Suppressor macrophage treated with lipopolysaccharide for 4 hours (primary cell): ENCODE data around the gene NCF4.
A peak's percentile ranks its signal among the peaks of the same experiment; 100 is the strongest.

ENCODE experiments used
- DNase-seq: peaks from one replicate; pipeline ENCODE4 v3.0.0-alpha.2; 2020

NCF4 gene

DNA sequence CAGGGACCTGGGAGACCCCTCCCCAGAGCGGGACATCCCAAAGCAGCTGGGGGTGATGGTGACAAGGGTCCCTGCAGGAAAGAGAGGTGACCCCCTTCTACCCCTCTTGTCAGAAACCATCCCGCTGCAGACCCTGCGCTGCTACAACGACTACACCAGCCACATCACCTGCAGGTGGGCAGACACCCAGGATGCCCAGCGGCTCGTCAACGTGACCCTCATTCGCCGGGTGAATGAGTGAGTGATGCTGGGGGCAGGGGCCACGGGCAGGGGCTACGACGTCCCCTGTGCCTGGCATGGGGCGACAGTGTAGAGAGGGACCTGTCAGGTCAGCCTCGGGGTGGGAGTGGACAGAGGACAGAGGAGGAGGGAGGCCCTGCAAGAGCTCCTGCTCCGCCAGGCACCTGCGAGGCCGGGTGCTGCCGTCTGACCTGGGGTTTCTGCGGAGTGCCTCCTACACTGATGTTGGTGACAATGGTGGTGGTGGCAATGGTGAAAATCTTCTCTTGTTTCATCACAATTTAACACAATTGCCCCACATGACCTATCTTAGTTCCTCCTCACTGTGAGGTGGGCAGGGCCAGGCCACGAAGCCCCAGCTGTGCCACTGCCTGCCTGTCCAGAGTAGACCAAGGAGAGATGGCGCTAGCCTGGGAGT lies 62.5 kb downstream of the NCF4 start:
- peak; percentile 25 for DNase-seq

DNA sequence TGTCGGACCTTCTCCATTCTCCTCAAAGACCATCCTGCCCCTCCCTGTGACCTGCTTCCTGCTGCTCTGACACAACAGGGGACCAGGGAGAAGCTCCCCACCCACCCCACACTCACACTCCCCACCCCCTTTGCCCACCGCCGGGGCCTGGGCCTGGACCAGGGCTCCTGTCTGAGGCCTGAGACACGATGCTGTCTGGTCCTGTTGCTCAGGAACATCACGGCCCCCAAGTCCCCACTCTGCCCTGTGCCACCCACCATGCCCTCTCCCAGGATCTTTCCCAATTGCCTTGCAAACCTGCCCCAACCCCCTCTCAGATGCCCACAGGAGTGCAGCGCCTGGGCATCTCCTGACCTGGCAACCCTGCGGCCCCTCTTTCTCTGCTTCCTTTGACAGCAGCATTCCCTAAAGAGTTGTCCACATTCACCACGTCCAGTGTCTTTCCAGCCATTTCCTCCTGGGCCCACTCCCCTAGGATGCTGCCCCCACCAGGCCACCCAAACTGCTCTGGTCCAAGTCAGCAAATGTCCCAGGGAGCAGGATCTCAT lies 63.4 kb downstream of the NCF4 start:
- DNase-seq: no peak

DNA sequence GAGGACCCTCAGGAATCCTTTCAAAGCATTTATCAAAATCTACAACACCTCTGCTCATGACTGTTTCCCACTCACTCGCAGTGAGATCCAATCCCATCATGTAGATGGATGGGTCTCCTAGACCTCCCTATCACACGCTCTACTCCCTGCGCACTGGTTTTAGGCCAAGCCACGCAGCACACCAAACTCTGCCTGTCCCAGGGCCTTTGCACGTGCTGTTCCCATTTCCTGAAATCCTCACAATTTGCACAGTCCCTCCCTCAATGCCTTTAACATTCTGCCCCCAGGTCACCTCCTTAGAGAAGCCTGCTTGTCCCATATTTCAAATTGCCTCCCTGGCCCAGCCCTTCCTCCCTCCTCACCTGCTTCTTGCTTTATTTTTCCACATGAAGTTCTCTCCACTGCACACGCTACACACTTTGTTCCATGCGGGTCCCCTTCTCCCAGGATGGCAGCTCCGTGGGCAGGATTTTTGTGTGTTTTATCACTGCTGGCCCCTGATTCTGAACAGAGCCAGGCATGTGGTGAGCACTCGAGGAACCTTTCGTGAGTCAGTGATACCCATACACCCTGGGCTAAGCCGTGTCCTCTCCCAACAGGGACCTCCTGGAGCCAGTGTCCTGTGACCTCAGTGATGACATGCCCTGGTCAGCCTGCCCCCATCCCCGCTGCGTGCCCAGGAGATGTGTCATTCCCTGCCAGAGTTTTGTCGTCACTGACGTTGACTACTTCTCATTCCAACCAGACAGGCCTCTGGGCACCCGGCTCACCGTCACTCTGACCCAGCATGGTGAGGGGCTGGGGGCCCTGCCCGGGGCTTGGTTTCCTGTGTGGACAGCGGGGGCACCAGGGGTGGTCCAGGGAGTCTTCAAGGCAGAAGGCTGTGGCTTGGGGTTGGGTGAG lies 64.8 kb downstream of the NCF4 start:
- DNase-seq: no peak

DNA sequence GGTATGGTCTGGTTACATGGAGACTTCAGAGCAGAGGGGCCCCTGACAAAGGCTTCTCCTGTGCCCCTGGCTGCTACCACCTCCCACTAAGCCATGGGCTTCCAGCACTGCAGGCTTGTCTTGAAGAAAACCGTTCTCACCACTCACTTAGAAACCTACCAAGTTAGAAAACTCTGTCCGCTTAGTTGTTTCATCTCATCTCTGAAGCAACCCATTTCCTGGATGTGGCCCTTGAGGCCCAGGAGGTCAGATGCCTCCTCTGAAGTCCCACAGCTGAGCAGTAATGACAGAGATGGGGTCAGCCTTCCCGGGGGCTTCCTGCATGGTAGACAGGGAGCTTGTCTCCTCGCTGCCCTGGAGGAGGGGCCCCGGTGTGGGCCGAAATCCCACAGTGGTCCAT lies 65.5 kb downstream of the NCF4 start:
- no peak for DNase-seq

DNA sequence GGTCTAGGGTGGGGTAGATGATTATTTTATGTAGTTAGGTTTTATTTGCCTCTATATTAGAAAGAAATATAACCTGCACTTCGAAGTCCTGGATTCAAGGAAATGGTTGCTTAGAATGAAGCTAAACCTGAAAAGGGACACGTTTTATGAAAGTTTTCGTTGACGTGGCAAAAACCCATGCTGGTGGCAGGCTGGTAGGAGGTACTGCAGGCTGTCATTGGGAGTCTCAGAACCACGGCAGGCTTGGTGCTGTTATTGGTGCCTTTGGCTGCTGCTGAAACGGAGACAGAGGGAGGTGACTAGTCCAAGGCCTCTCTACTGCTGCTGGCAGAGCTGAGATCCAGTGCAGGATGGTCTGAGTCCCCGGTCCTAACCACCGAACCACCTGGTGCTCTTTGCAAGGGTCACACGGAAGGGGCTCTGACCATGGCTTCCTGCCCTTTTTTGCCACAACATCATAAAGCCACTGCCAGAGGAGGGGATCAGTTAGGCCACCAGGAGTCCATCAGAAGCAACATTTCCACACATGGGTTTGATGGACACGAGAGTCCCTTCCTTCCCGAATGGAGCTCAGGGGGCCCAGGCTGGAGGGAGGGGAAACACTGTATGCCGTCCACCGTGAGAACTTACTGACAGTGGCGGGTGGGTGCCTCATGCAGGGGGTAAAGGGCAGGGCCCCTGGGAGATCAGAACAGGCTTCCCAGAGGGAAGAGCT lies 66.1 kb downstream of the NCF4 start:
- no peak for DNase-seq
